Measurements from ENCODE around the gene NEK10.

DNA sequence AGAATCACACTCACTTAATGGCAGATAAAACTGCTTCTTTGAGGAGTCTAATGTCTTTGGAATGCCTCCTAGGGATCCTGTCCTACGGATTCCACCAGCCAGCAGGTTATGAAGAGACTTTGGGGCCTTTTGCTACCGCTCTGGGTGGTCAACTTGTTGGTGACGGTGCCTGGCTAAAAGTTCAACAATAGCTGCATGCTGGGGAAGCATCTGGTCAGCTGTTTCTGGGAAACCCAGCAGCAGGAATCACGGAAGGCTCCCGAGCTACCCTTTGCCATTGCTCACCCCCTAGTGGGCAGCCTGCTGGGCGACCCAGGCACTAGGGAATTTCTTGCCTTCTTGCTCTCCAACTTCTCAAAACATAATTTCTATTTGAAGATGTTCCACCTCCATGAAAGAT is 263.3 kb downstream of the NEK10 start:
- no peak for TF ChIP-seq CTCF (IDR thresholded peaks at IDR 0.05)
- TF ChIP-seq EZH2 (IDR thresholded peaks at IDR 0.05; ENCODE audit: borderline replicate concordance, insufficient read depth, low read depth, low read length, poor library complexity, severe bottlenecking) = no peak

Data from B cell (primary cell).